ENCODE data around the gene ABCC11.

The ABCC11 gene

GRCh38 chr16:48247311-48247710 is at the start of gene ABCC11:
Gene ABCC11, minus strand, starts transcription at chr16:48247539. Its CDS starts 15,618 bp downstream, at chr16:48231921.
- no peak for DNase-seq (ENCODE audit: low spot score)

GRCh38 chr16:48295488-48296281 is 48.3 kb upstream of the ABCC11 start:
- DNase-seq (ENCODE audit: low spot score), result no peak

GRCh38 chr16:48294724-48295123 is 47.4 kb upstream of the ABCC11 start:
- no peak for DNase-seq (ENCODE audit: low spot score)

- no peak for DNase-seq (ENCODE audit: low spot score)
Measured at GRCh38 chr16:48292452-48292851, 45.1 kb upstream of the ABCC11 start.

- no peak for DNase-seq (ENCODE audit: low spot score)
Measured at GRCh38 chr16:48291754-48292153, 44.4 kb upstream of the ABCC11 start.

- DNase-seq (ENCODE audit: low spot score), result no peak
Measured at GRCh38 chr16:48291303-48291702, 44.0 kb upstream of the ABCC11 start.

- DNase-seq (ENCODE audit: low spot score), result no peak
Measured at GRCh38 chr16:48287239-48287638, 39.9 kb upstream of the ABCC11 start.

- no peak for DNase-seq (ENCODE audit: low spot score)
Measured at GRCh38 chr16:48284772-48285409, 37.6 kb upstream of the ABCC11 start.

- DNase-seq (ENCODE audit: low spot score), result peak; percentile 8
Measured at GRCh38 chr16:48282636-48283263, 35.4 kb upstream of the ABCC11 start.

GRCh38 chr16:48280546-48280945 is 33.2 kb upstream of the ABCC11 start:
- DNase-seq (ENCODE audit: low spot score), result no peak

- DNase-seq (ENCODE audit: low spot score), result no peak
Measured at GRCh38 chr16:48279199-48279598, 31.9 kb upstream of the ABCC11 start.

GRCh38 chr16:48277158-48277557 is 29.8 kb upstream of the ABCC11 start:
- DNase-seq (ENCODE audit: low spot score), result peak; percentile 71

- DNase-seq (ENCODE audit: low spot score), result peak; percentile 36
Measured at GRCh38 chr16:48276102-48276501, 28.8 kb upstream of the ABCC11 start.

- no peak for DNase-seq (ENCODE audit: low spot score)
Measured at GRCh38 chr16:48274476-48274875, 27.1 kb upstream of the ABCC11 start.

- peak; percentile 9 for DNase-seq (ENCODE audit: low spot score)
Measured at GRCh38 chr16:48272837-48273421, 25.6 kb upstream of the ABCC11 start.

- DNase-seq (ENCODE audit: low spot score), result no peak
Measured at GRCh38 chr16:48271728-48272127, 24.4 kb upstream of the ABCC11 start.

- DNase-seq (ENCODE audit: low spot score), result peak; percentile 35
Measured at GRCh38 chr16:48269011-48269410, 21.7 kb upstream of the ABCC11 start.

GRCh38 chr16:48262631-48263030 is 15.3 kb upstream of the ABCC11 start:
- DNase-seq (ENCODE audit: low spot score), result no peak

- no peak for DNase-seq (ENCODE audit: low spot score)
Measured at GRCh38 chr16:48261569-48261968, 14.2 kb upstream of the ABCC11 start.

- no peak for DNase-seq (ENCODE audit: low spot score)
Measured at GRCh38 chr16:48256579-48257177, 9.3 kb upstream of the ABCC11 start.

- DNase-seq (ENCODE audit: low spot score), result no peak
Measured at GRCh38 chr16:48252013-48252412, 4.7 kb upstream of the ABCC11 start.
